Measurements from ENCODE around the gene AEN. TPM values are rescaled to one million over a fixed set of nuclear protein-coding genes. Genes with fewer than 3 reads are reported as not detected.

Gene AEN
- total and polyA plus RNA-seq, 2 experiments from 2014 or later = 22.3 to 35.9 TPM

DNA sequence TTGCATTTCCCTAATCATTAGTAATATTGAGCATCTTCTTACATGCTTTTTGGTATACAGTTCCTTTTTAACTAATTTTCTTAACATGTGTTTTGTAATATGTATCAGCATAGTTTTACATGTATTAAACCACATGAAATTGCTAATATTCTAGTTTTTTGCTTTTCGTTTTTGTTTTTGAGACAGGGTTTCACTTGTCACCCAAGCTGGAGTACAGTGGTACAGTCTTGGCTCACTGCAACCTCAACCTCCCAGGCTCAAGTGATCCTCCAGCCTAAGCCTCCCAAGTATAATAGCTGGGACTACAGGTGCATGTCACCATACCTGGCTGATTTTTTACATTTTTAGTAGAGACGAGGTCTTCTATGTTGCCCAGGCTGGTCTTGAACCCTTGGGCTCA, 13.3 kb downstream of the AEN start:
- H3K4me3 ChIP-seq = no peak overlapping the region
- 94 to 98% methylated on average over 2 of the region's 2 CpGs for WGBS, 2 experiments (ENCODE audit: low coverage in 1 of 2, low lambda C conversion rate in 2 of 2, missing lambda C conversion rate in 2 of 2)
- peaks cover 49% of the 10 kb centered on the region for H3F3A ChIP-seq (ENCODE audit: insufficient read depth)
- no peak overlapping the region for H3K9ac ChIP-seq
- no peaks in the 10 kb centered on the region for H3K27me3 ChIP-seq (replicated peaks; ENCODE audit: insufficient read depth)
- in situ Hi-C loops (cut with MboI) = no loop called here
- H3K4me2 ChIP-seq (ENCODE audit: unreplicated experiment) = no peak overlapping the region
- H3K79me2 ChIP-seq (ENCODE audit: insufficient read depth) = peaks cover 39% of the 10 kb centered on the region
- peaks cover 8% of the 10 kb centered on the region for H3K4me1 ChIP-seq (ENCODE audit: insufficient read depth)
- no peaks in the 10 kb centered on the region for H3K9me3 ChIP-seq (ENCODE audit: low read depth)
- peaks cover 36% of the 10 kb centered on the region for H3K36me3 ChIP-seq (ENCODE audit: low read depth)
- no peaks in the 10 kb centered on the region for H4K20me1 ChIP-seq (ENCODE audit: insufficient read depth)
- no peak overlapping the region for H3K27ac ChIP-seq
- H2AFZ ChIP-seq = no peak overlapping the region
- no peak for DNase-seq
- TF ChIP-seq EZH2 (IDR thresholded peaks at IDR 0.05; ENCODE audit: insufficient read depth, poor library complexity, severe bottlenecking) (no peak), EZH2phosphoT487 (IDR thresholded peaks at IDR 0.05; ENCODE audit: insufficient read depth, low read depth) (no peak)
- H3K9me2 ChIP-seq (ENCODE audit: insufficient read depth) = no peaks in the 10 kb centered on the region

DNA sequence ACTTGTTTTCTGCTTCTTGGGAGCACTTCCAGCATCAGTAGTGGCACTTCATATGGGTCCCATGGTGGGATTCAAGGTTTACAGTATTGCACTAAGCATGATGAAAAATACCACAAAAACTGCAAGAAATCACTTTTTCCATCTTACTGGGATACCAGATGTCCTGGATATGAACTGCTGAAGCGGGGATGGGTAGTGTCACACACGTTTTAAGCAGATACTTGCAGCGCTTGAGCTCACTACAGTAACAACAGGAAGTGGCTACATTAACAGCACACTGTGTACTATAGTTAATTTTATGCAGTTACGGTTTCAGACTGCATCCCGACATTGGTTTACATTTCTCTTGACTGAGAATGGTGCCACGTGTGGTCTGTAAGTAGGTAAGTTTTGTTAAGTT, 14.2 kb downstream of the AEN start:
- H2AFZ ChIP-seq = no peak overlapping the region
- no peak overlapping the region for H3K9ac ChIP-seq
- no peak overlapping the region for H3K4me3 ChIP-seq
- H3K9me2 ChIP-seq (ENCODE audit: insufficient read depth) = no peaks in the 10 kb centered on the region
- WGBS, 2 experiments (ENCODE audit: low coverage in 1 of 2, low lambda C conversion rate in 2 of 2, missing lambda C conversion rate in 2 of 2) = 70 to 76% methylated on average over 6 of the region's 6 CpGs
- no peak overlapping the region for H3K27ac ChIP-seq
- H3K27me3 ChIP-seq (replicated peaks; ENCODE audit: insufficient read depth) = no peaks in the 10 kb centered on the region
- H3K4me2 ChIP-seq (ENCODE audit: unreplicated experiment) = no peak overlapping the region
- no peaks in the 10 kb centered on the region for H3K9me3 ChIP-seq (ENCODE audit: low read depth)
- H3F3A ChIP-seq (ENCODE audit: insufficient read depth) = peaks cover 49% of the 10 kb centered on the region
- peaks cover 30% of the 10 kb centered on the region for H3K79me2 ChIP-seq (ENCODE audit: insufficient read depth)
- no peak for TF ChIP-seq EZH2phosphoT487 (IDR thresholded peaks at IDR 0.05; ENCODE audit: insufficient read depth, low read depth)
- no peak for TF ChIP-seq EZH2 (IDR thresholded peaks at IDR 0.05; ENCODE audit: insufficient read depth, poor library complexity, severe bottlenecking)
- H3K4me1 ChIP-seq (ENCODE audit: insufficient read depth) = peaks cover 8% of the 10 kb centered on the region
- H3K36me3 ChIP-seq (ENCODE audit: low read depth) = peaks cover 30% of the 10 kb centered on the region
- in situ Hi-C loops (cut with MboI) = no loop called here
- DNase-seq = no peak
- H4K20me1 ChIP-seq (ENCODE audit: insufficient read depth) = no peaks in the 10 kb centered on the region

DNA sequence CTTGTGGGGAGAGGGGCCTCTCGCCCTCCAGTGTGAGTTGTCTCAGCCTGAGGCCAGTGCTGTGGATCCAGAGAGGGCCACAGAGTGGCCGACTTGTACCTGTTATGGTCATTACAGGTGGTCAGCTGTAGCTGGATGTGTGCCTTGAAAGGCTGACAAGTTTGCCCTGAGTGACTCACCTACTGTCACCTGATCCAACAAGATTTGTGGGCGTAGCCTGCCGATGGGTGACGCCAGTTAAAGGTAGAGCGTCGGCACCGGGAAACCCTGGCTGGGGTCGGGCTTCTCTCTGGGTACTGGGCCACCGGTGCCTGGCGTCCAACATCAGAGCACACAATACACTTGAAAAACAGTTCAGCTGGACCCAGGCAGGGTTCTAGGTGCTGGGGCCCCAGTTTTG, 14.9 kb downstream of the AEN start:
- in situ Hi-C loops (cut with MboI) = no loop called here
- Histone ChIP-seq H4K20me1 (ENCODE audit: insufficient read depth) (no peaks in the 10 kb centered on the region), H3K27ac (no peak overlapping the region), H3K79me2 (ENCODE audit: insufficient read depth) (peaks cover 23% of the 10 kb centered on the region), H2AFZ (no peak overlapping the region), H3K9me2 (ENCODE audit: insufficient read depth) (no peaks in the 10 kb centered on the region), H3F3A (ENCODE audit: insufficient read depth) (peaks cover 44% of the 10 kb centered on the region), H3K4me3 (no peak overlapping the region), H3K9me3 (ENCODE audit: low read depth) (no peaks in the 10 kb centered on the region), H3K36me3 (ENCODE audit: low read depth) (peaks cover 24% of the 10 kb centered on the region), H3K9ac (no peak overlapping the region), H3K4me2 (ENCODE audit: unreplicated experiment) (no peak overlapping the region), H3K4me1 (ENCODE audit: insufficient read depth) (peaks cover 8% of the 10 kb centered on the region), H3K27me3 (replicated peaks; ENCODE audit: insufficient read depth) (no peaks in the 10 kb centered on the region)
- DNase-seq = no peak
- 86 to 88% methylated on average over 11 of the region's 11 CpGs for WGBS, 2 experiments (ENCODE audit: low coverage in 1 of 2, low lambda C conversion rate in 2 of 2, missing lambda C conversion rate in 2 of 2)
- TF ChIP-seq EZH2phosphoT487 (IDR thresholded peaks at IDR 0.05; ENCODE audit: insufficient read depth, low read depth) = no peak
- no peak for TF ChIP-seq EZH2 (IDR thresholded peaks at IDR 0.05; ENCODE audit: insufficient read depth, poor library complexity, severe bottlenecking)

DNA sequence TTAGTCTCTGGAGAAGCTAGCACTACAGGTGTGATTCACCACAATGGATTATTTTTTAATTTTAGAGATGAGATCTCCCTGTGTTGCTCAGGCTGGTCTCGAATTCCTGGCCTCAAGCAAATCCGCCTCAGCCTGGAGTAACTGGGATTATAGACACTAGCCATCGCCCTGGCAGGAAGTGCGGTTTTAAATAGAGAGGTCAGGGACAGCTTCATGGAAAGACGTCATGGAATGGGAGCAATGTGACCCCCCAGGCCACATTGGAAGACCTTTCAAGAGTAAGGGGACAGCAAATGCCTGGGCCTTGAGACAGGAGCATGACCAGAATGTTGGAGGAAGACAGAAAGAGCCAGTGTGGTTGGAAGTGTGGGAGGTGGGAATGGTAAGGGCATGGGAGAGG, 15.5 kb downstream of the AEN start:
- no peaks in the 10 kb centered on the region for H4K20me1 ChIP-seq (ENCODE audit: insufficient read depth)
- DNase-seq = no peak
- H3K27ac ChIP-seq = no peak overlapping the region
- no peaks in the 10 kb centered on the region for H3K9me3 ChIP-seq (ENCODE audit: low read depth)
- in situ Hi-C loops (cut with MboI) = no loop called here
- H3K4me3 ChIP-seq = no peak overlapping the region
- H3K9me2 ChIP-seq (ENCODE audit: insufficient read depth) = no peaks in the 10 kb centered on the region
- H3F3A ChIP-seq (ENCODE audit: insufficient read depth) = peaks cover 42% of the 10 kb centered on the region
- 88 to 89% methylated on average over 5 of the region's 5 CpGs for whole genome bisulfite sequencing, 2 experiments (ENCODE audit: low coverage in 1 of 2, low lambda C conversion rate in 2 of 2, missing lambda C conversion rate in 2 of 2)
- H3K36me3 ChIP-seq (ENCODE audit: low read depth) = peaks cover 18% of the 10 kb centered on the region
- no peaks in the 10 kb centered on the region for H3K27me3 ChIP-seq (replicated peaks; ENCODE audit: insufficient read depth)
- TF ChIP-seq EZH2phosphoT487 (IDR thresholded peaks at IDR 0.05; ENCODE audit: insufficient read depth, low read depth) (no peak), EZH2 (IDR thresholded peaks at IDR 0.05; ENCODE audit: insufficient read depth, poor library complexity, severe bottlenecking) (no peak)
- H3K4me2 ChIP-seq (ENCODE audit: unreplicated experiment) = no peak overlapping the region
- peaks cover 8% of the 10 kb centered on the region for H3K4me1 ChIP-seq (ENCODE audit: insufficient read depth)
- no peak overlapping the region for H3K9ac ChIP-seq
- H2AFZ ChIP-seq = no peak overlapping the region
- peaks cover 17% of the 10 kb centered on the region for H3K79me2 ChIP-seq (ENCODE audit: insufficient read depth)

DNA sequence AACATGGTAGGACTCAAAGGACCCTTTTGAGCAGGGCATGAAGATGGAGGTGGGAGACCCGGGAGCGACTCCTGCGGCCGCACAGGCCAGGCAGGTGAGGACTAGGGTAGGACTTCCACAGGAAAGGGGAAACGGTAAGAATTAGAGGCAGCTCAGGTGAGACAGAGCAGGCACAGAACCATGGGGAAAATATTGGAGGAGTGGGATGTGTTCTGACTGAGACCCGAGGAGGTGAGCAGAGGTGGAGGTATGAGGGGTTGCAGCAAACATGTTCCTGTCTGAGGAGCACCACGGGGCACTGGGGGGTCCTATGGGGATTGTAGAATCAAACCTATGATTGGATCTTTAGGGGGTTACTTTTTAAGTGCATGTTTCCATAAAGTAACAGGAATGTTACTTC, 16.3 kb downstream of the AEN start:
- Histone ChIP-seq H3K4me3 (no peak overlapping the region), H2AFZ (no peak overlapping the region), H3K79me2 (ENCODE audit: insufficient read depth) (peaks cover 9% of the 10 kb centered on the region), H3K9me2 (ENCODE audit: insufficient read depth) (no peaks in the 10 kb centered on the region), H3K27me3 (replicated peaks; ENCODE audit: insufficient read depth) (no peaks in the 10 kb centered on the region), H3K4me1 (ENCODE audit: insufficient read depth) (peaks cover 8% of the 10 kb centered on the region), H3K9me3 (ENCODE audit: low read depth) (no peaks in the 10 kb centered on the region), H3K36me3 (ENCODE audit: low read depth) (peaks cover 11% of the 10 kb centered on the region), H4K20me1 (ENCODE audit: insufficient read depth) (no peaks in the 10 kb centered on the region), H3K9ac (peak overlapping the region; percentile 83), H3K27ac (peak overlapping the region; percentile 96), H3K4me2 (ENCODE audit: unreplicated experiment) (no peak overlapping the region), H3F3A (ENCODE audit: insufficient read depth) (peaks cover 42% of the 10 kb centered on the region)
- TF ChIP-seq EZH2 (IDR thresholded peaks at IDR 0.05; ENCODE audit: insufficient read depth, poor library complexity, severe bottlenecking) (no peak), EZH2phosphoT487 (IDR thresholded peaks at IDR 0.05; ENCODE audit: insufficient read depth, low read depth) (no peak)
- WGBS, 2 experiments (ENCODE audit: low coverage in 1 of 2, low lambda C conversion rate in 2 of 2, missing lambda C conversion rate in 2 of 2) = 76 to 80% methylated on average over 7 of the region's 7 CpGs
- no peak for DNase-seq
- in situ Hi-C loops (cut with MboI) = no loop called here

Data from GM23248 (cell line).